Measurements from ENCODE around the gene HMSD.
A peak's percentile ranks its signal among the peaks of the same experiment; 100 is the strongest.
"Not testable (repeated sequence)": the region's sequence is repeated elsewhere in the genome, so short reads cannot be mapped to it uniquely, and the experiment has no call there.

HMSD gene

GRCh38 chr18:63949068-63949737, at the start of gene HMSD:
Gene HMSD, plus strand, starts transcription at chr18:63949301. Its CDS starts 4,155 bp downstream, at chr18:63953456.
- no peak for DNase-seq (ENCODE audit: low read depth)

- no peak for DNase-seq (ENCODE audit: low read depth)
Observed at GRCh38 chr18:63903851-63904570, 45.1 kb upstream of the HMSD start.

- DNase-seq (ENCODE audit: low read depth): no peak
Observed at GRCh38 chr18:63904694-63905093, 44.4 kb upstream of the HMSD start.

GRCh38 chr18:63905361-63905760, 43.7 kb upstream of the HMSD start:
- no peak for DNase-seq (ENCODE audit: low read depth)

GRCh38 chr18:63906056-63906455, 43.0 kb upstream of the HMSD start:
- no peak for DNase-seq (ENCODE audit: low read depth)

- DNase-seq (ENCODE audit: low read depth): no peak
Observed at GRCh38 chr18:63907664-63908063, 41.4 kb upstream of the HMSD start, which contains the start of gene SERPINB10. Gene SERPINB10, plus strand, starts transcription at chr18:63907958. Its CDS starts 7,553 bp downstream, at chr18:63915511.

- no peak for DNase-seq (ENCODE audit: low read depth)
Observed at GRCh38 chr18:63908858-63909257, 40.2 kb upstream of the HMSD start.

GRCh38 chr18:63909870-63910269, 39.2 kb upstream of the HMSD start:
- no peak for DNase-seq (ENCODE audit: low read depth)

GRCh38 chr18:63917817-63918216, 31.3 kb upstream of the HMSD start:
- no peak for DNase-seq (ENCODE audit: low read depth)

GRCh38 chr18:63922049-63922448, 27.1 kb upstream of the HMSD start:
- DNase-seq (ENCODE audit: low read depth): no peak

- DNase-seq (ENCODE audit: low read depth): no peak
Observed at GRCh38 chr18:63924551-63924950, 24.6 kb upstream of the HMSD start.

- DNase-seq (ENCODE audit: low read depth): no peak
Observed at GRCh38 chr18:63928331-63928730, 20.8 kb upstream of the HMSD start.

GRCh38 chr18:63929369-63929768, 19.7 kb upstream of the HMSD start:
- DNase-seq (ENCODE audit: low read depth): not testable (repeated sequence)

GRCh38 chr18:63930773-63931354, 18.2 kb upstream of the HMSD start:
- no peak for DNase-seq (ENCODE audit: low read depth)

- peak; percentile 52 for DNase-seq (ENCODE audit: low read depth)
Observed at GRCh38 chr18:63936156-63936931, 12.8 kb upstream of the HMSD start.

GRCh38 chr18:63936932-63937393, 12.1 kb upstream of the HMSD start:
- DNase-seq (ENCODE audit: low read depth): no peak

- no peak for DNase-seq (ENCODE audit: low read depth)
Observed at GRCh38 chr18:63940008-63940407, 9.1 kb upstream of the HMSD start.

- DNase-seq (ENCODE audit: low read depth): not testable (repeated sequence)
Observed at GRCh38 chr18:63940543-63941050, 8.5 kb upstream of the HMSD start.

GRCh38 chr18:63947051-63947790, 1.9 kb upstream of the HMSD start:
- DNase-seq (ENCODE audit: low read depth): no peak

- DNase-seq (ENCODE audit: low read depth): no peak
Observed at GRCh38 chr18:63951302-63951705, 2.2 kb downstream of the HMSD start.

- no peak for DNase-seq (ENCODE audit: low read depth)
Observed at GRCh38 chr18:63953811-63954210, 4.7 kb downstream of the HMSD start.

Data from fibroblast of gingiva (primary cell).